Measurements from ENCODE around the gene ADNP2. TPM values are rescaled to one million over a fixed set of nuclear protein-coding genes. Genes with fewer than 3 reads are reported as not detected.

The ADNP2 gene
- total RNA-seq, 1 experiment from 2014 or later: 12.6 TPM

- H3K4me2 ChIP-seq: no peak overlapping the region
- H3K79me2 ChIP-seq (ENCODE audit: low read depth): no peaks in the 10 kb centered on the region
- ChIA-PET POLR2A (ENCODE audit: unreplicated experiment) (interaction anchor here (0.7 kb wide), 1 partner anchor 190 kb away, joined by 18 read pairs; no protein-coding TSS in a partner anchor), CTCF (no interaction called here)
- H3F3A ChIP-seq (ENCODE audit: insufficient read depth, low read depth): no peaks in the 10 kb centered on the region
- H3K27ac ChIP-seq: no peak overlapping the region
- H4K20me1 ChIP-seq (ENCODE audit: insufficient read depth): no peaks in the 10 kb centered on the region
- no TSS peak for BruUV-seq (replicated peaks)
- no peaks in the 10 kb centered on the region for H3K9me2 ChIP-seq (ENCODE audit: insufficient read depth)
- intact Hi-C loops (cut with micrococcal nuclease; ENCODE audit: unreplicated experiment): no loop called here
- no peak overlapping the region for H2AFZ ChIP-seq
- H3K9me3 ChIP-seq (ENCODE audit: insufficient read depth, low read depth): no peaks in the 10 kb centered on the region
- no peak for TF ChIP-seq CTCF (conservative IDR thresholded peaks at IDR 0.05)
- TF ChIP-seq EZH2 (IDR thresholded peaks at IDR 0.05; ENCODE audit: low read depth): no peak
- no peak overlapping the region for H3K4me3 ChIP-seq
- no peaks in the 10 kb centered on the region for H3K36me3 ChIP-seq (ENCODE audit: low read depth)
- no peaks in the 10 kb centered on the region for H3K4me1 ChIP-seq (replicated peaks; ENCODE audit: insufficient read depth)
- H3K27me3 ChIP-seq (ENCODE audit: insufficient read depth, low read depth): peaks cover 95% of the 10 kb centered on the region
- no peak for DNase-seq
Measured at GRCh38 chr18:80178935-80179818, 70.1 kb downstream of the ADNP2 start.

- ChIA-PET CTCF (no interaction called here), POLR2A (ENCODE audit: unreplicated experiment) (no interaction called here)
- Histone ChIP-seq H3F3A (ENCODE audit: insufficient read depth, low read depth) (no peaks in the 10 kb centered on the region), H3K9me3 (ENCODE audit: insufficient read depth, low read depth) (no peaks in the 10 kb centered on the region), H3K27ac (no peak overlapping the region), H3K9me2 (ENCODE audit: insufficient read depth) (no peaks in the 10 kb centered on the region), H3K4me3 (no peak overlapping the region), H3K4me2 (no peak overlapping the region), H3K36me3 (ENCODE audit: low read depth) (no peaks in the 10 kb centered on the region), H3K27me3 (ENCODE audit: insufficient read depth, low read depth) (peaks cover 97% of the 10 kb centered on the region), H2AFZ (no peak overlapping the region), H3K4me1 (replicated peaks; ENCODE audit: insufficient read depth) (no peaks in the 10 kb centered on the region), H3K79me2 (ENCODE audit: low read depth) (no peaks in the 10 kb centered on the region), H4K20me1 (ENCODE audit: insufficient read depth) (no peaks in the 10 kb centered on the region)
- intact Hi-C loops (cut with micrococcal nuclease; ENCODE audit: unreplicated experiment): no loop called here
- DNase-seq: no peak
- no peak for TF ChIP-seq EZH2 (IDR thresholded peaks at IDR 0.05; ENCODE audit: low read depth)
- TF ChIP-seq CTCF (conservative IDR thresholded peaks at IDR 0.05): no peak
- BruUV-seq (replicated peaks): no TSS peak
Measured at GRCh38 chr18:80179857-80180558, 70.9 kb downstream of the ADNP2 start.

GRCh38 chr18:80180778-80181564 lies 71.9 kb downstream of the ADNP2 start:
- Histone ChIP-seq H3F3A (ENCODE audit: insufficient read depth, low read depth) (no peaks in the 10 kb centered on the region), H3K27ac (no peak overlapping the region), H3K4me2 (no peak overlapping the region), H3K4me3 (no peak overlapping the region), H3K79me2 (ENCODE audit: low read depth) (no peaks in the 10 kb centered on the region), H3K4me1 (replicated peaks; ENCODE audit: insufficient read depth) (no peaks in the 10 kb centered on the region), H2AFZ (no peak overlapping the region), H3K36me3 (ENCODE audit: low read depth) (no peaks in the 10 kb centered on the region), H4K20me1 (ENCODE audit: insufficient read depth) (no peaks in the 10 kb centered on the region), H3K9me3 (ENCODE audit: insufficient read depth, low read depth) (no peaks in the 10 kb centered on the region), H3K27me3 (ENCODE audit: insufficient read depth, low read depth) (peaks cover 88% of the 10 kb centered on the region), H3K9me2 (ENCODE audit: insufficient read depth) (no peaks in the 10 kb centered on the region)
- intact Hi-C loops (cut with micrococcal nuclease; ENCODE audit: unreplicated experiment): no loop called here
- no peak for TF ChIP-seq EZH2 (IDR thresholded peaks at IDR 0.05; ENCODE audit: low read depth)
- TF ChIP-seq CTCF (conservative IDR thresholded peaks at IDR 0.05): no peak
- POLR2A ChIA-PET (ENCODE audit: unreplicated experiment): no interaction called here
- CTCF ChIA-PET: no interaction called here
- BruUV-seq (replicated peaks): no TSS peak
- DNase-seq: no peak
